HEK293 (cell line): Measurements from ENCODE around the gene CEP85.

Experiments
- BCL11B ChIP-seq: fragments of 450-650 bp; formaldehyde crosslinking; IDR thresholded peaks from 2 replicates; pipeline ENCODE4 v1.5.1; 2016; ENCODE audit warnings: low read depth, missing biosample characterization, missing genetic modification characterization
- FEZF1 ChIP-seq: fragments of 450-650 bp; formaldehyde crosslinking; IDR thresholded peaks from 2 replicates; pipeline ENCODE4 v1.5.1; 2016; ENCODE audit warnings: missing biosample characterization, missing genetic modification characterization
- IKZF3 ChIP-seq: fragments of 450-650 bp; IDR thresholded peaks from 2 replicates; pipeline ENCODE4 v1.5.0; 2018; ENCODE audit warnings: missing biosample characterization, mild to moderate bottlenecking, missing genetic modification characterization, moderate library complexity
- KLF10 ChIP-seq: fragments of 450-650 bp; IDR thresholded peaks from 2 replicates; pipeline ENCODE4 v1.5.1; 2018; ENCODE audit warnings: missing biosample characterization, mild to moderate bottlenecking, missing genetic modification characterization
- KLF7 ChIP-seq: fragments of 450-650 bp; formaldehyde crosslinking; IDR thresholded peaks from 2 replicates; pipeline ENCODE4 v1.5.1; 2016; ENCODE audit warnings: missing biosample characterization, missing genetic modification characterization, borderline replicate concordance
- MEIS1 ChIP-seq: sonication (generic); formaldehyde crosslinking; IDR thresholded peaks from 2 replicates; pipeline ENCODE4 v1.8.1; 2022; ENCODE audit warnings: missing genetic modification reagents, mild to moderate bottlenecking, borderline replicate concordance
- MZF1 ChIP-seq: fragments of 450-650 bp; formaldehyde crosslinking; IDR thresholded peaks from 2 replicates; pipeline ENCODE4 v1.5.1; 2017; ENCODE audit warnings: missing biosample characterization, missing genetic modification characterization, borderline replicate concordance
- PRDM1 ChIP-seq: fragments of 450-650 bp; formaldehyde crosslinking; IDR thresholded peaks from 2 replicates; pipeline ENCODE4; 2016; ENCODE audit warnings: missing biosample characterization, missing genetic modification characterization
- SCRT1 ChIP-seq: fragments of 450-650 bp; formaldehyde crosslinking; IDR thresholded peaks from 2 replicates; pipeline ENCODE4 v1.5.1; 2016; ENCODE audit warnings: missing biosample characterization, missing genetic modification characterization, borderline replicate concordance
- TRIM28 ChIP-seq: IDR thresholded peaks from 2 replicates; pipeline ENCODE4 v1.6.1; 2011; ENCODE audit warnings: low read length, control low read depth, borderline replicate concordance
- WT1 ChIP-seq: fragments of 450-650 bp; formaldehyde crosslinking; IDR thresholded peaks from 2 replicates; pipeline ENCODE4 v1.5.1; 2016; ENCODE audit warnings: missing biosample characterization, missing genetic modification characterization
- ZBTB1 ChIP-seq: fragments of 450-650 bp; formaldehyde crosslinking; IDR thresholded peaks from 2 replicates; pipeline ENCODE4 v1.5.1; 2016; ENCODE audit warnings: missing biosample characterization, missing genetic modification characterization
- ZFHX2 ChIP-seq: fragments of 450-650 bp; formaldehyde crosslinking; conservative IDR thresholded peaks from 2 replicates; pipeline ENCODE4 v1.5.1; 2016; ENCODE audit warnings: missing biosample characterization, missing genetic modification characterization
- ZFP37 ChIP-seq: fragments of 450-650 bp; formaldehyde crosslinking; IDR thresholded peaks from 2 replicates; pipeline ENCODE4 v1.5.1; 2016; ENCODE audit warnings: missing biosample characterization, missing genetic modification characterization
- ZNF16 ChIP-seq: fragments of 450-650 bp; formaldehyde crosslinking; IDR thresholded peaks from 2 replicates; pipeline ENCODE4 v1.5.1; 2016; ENCODE audit warnings: low read depth, missing biosample characterization, missing genetic modification characterization
- ZNF175 ChIP-seq: fragments of 450-650 bp; formaldehyde crosslinking; IDR thresholded peaks from 2 replicates; pipeline ENCODE4 v1.5.1; 2016; ENCODE audit warnings: missing biosample characterization, missing genetic modification characterization
- ZNF302 ChIP-seq: fragments of 450-650 bp; formaldehyde crosslinking; IDR thresholded peaks from 2 replicates; pipeline ENCODE4 v1.5.1; 2016; ENCODE audit warnings: missing biosample characterization, missing genetic modification characterization, low read depth
- ZNF423 ChIP-seq: fragments of 450-650 bp; formaldehyde crosslinking; IDR thresholded peaks from 2 replicates; pipeline ENCODE4 v1.5.1; 2016; ENCODE audit warnings: missing biosample characterization, missing genetic modification characterization
- ZNF530 ChIP-seq: fragments of 450-650 bp; formaldehyde crosslinking; IDR thresholded peaks from 2 replicates; pipeline ENCODE4 v1.5.1; 2016; ENCODE audit warnings: low read depth, missing biosample characterization, missing genetic modification characterization
- ZNF585B ChIP-seq: fragments of 450-650 bp; formaldehyde crosslinking; IDR thresholded peaks from 2 replicates; pipeline ENCODE4 v1.5.1; 2016; ENCODE audit warnings: missing biosample characterization, missing genetic modification characterization
- ZNF624 ChIP-seq: fragments of 450-650 bp; formaldehyde crosslinking; IDR thresholded peaks from 2 replicates; pipeline ENCODE4 v1.5.1; 2017; ENCODE audit warnings: missing biosample characterization, missing genetic modification characterization
- ZNF707 ChIP-seq: fragments of 450-650 bp; formaldehyde crosslinking; IDR thresholded peaks from 2 replicates; pipeline ENCODE4 v1.5.1; 2016; ENCODE audit warnings: missing biosample characterization, missing genetic modification characterization
- ZNF76 ChIP-seq: fragments of 450-650 bp; formaldehyde crosslinking; IDR thresholded peaks from 2 replicates; pipeline ENCODE4; 2016; ENCODE audit warnings: low read depth, missing biosample characterization, missing genetic modification characterization, borderline replicate concordance
- ZNF768 ChIP-seq: fragments of 450-650 bp; formaldehyde crosslinking; IDR thresholded peaks from 2 replicates; pipeline ENCODE4 v1.5.1; 2018; ENCODE audit warnings: missing biosample characterization, mild to moderate bottlenecking, missing genetic modification characterization
- ZNF792 ChIP-seq: fragments of 450-650 bp; formaldehyde crosslinking; IDR thresholded peaks from 2 replicates; pipeline ENCODE4 v1.5.1; 2016; ENCODE audit warnings: missing biosample characterization, missing genetic modification characterization
- ZSCAN23 ChIP-seq: fragments of 450-650 bp; formaldehyde crosslinking; IDR thresholded peaks from 2 replicates; pipeline ENCODE4 v1.5.1; 2016; ENCODE audit warnings: missing biosample characterization, missing genetic modification characterization
- ZSCAN30 ChIP-seq: fragments of 450-650 bp; IDR thresholded peaks from 2 replicates; pipeline ENCODE4 v1.5.1; 2018; ENCODE audit warnings: missing biosample characterization, mild to moderate bottlenecking, missing genetic modification characterization, moderate library complexity
- TF ChIP-seq, protein P1 (sequence below): fragments of 450-650 bp; formaldehyde crosslinking; IDR thresholded peaks from 2 replicates; pipeline ENCODE4 v1.5.1; 2016; ENCODE audit warnings: missing biosample characterization, missing genetic modification characterization, low read depth
- TF ChIP-seq, protein P2 (sequence below): fragments of 450-650 bp; formaldehyde crosslinking; IDR thresholded peaks from 2 replicates; pipeline ENCODE4 v1.5.1; 2016; ENCODE audit warnings: missing biosample characterization, missing genetic modification characterization, borderline replicate concordance
- TF ChIP-seq, protein P3 (sequence below): fragments of 450-650 bp; formaldehyde crosslinking; conservative IDR thresholded peaks from 2 replicates; pipeline ENCODE4 v1.5.1; 2016; ENCODE audit warnings: low read depth, missing biosample characterization, missing genetic modification characterization

CEP85 gene

DNA sequence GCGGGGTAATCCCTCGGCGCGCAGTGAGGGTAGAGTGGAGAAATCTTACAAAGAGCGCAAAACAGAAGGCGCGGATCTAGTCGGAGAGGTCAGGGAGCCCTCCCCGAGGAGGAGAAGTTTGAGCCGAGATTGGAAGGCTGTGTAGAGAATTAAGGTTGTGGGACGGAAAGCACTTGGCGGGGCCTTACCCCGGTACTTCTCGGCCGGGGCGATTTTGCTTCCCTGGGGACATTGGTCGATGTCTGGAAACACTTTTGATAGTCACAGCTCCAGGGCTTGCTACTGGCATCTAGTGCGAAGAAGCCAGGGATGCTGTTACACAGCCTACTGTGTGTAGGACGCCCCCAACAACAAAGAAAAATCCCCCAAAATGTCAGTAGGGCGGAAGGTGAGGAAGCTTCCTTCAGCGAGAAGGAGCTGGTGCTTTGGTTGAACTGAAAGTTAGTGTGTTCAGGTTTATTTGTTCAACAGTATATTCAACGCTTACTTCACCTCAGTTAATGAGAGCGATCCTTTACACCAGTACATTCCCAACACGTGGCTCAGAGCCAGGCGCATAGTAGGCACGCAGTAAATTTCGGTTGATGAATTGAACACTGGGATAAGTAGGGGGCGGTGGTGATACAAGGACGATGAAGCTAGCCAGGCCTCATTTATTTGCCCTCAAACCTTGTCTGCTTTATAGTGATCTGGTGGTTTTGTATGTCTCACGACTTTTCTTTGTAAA is 807 bp downstream of the CEP85 start (continued):
- TF ChIP-seq ZNF707 (tag by site-specific recombination) (no peak), ZNF792 (0 out of 2 replicates have a peak, but pooled peaks have one; percentile 24), ZNF624 (tag by site-specific recombination) (no peak), MEIS1 (CRISPR knock-in tag) (no peak), ZBTB1 (tag by site-specific recombination) (no peak), ZFHX2 (tag by site-specific recombination) (no peak), PRDM1 (tag by site-specific recombination) (no peak), ZSCAN23 (no peak), KLF10 (no peak), WT1 (tag by site-specific recombination) (no peak), ZNF16 (tag by site-specific recombination) (no peak), FEZF1 (tag by site-specific recombination) (no peak), ZNF423 (no peak), ZSCAN30 (tag by site-specific recombination) (0 out of 2 replicates have a peak, but pooled peaks have one; percentile 43), ZNF585B (tag by site-specific recombination) (no peak), TRIM28 (no peak), ZNF302 (tag by site-specific recombination) (no peak), SCRT1 (tag by site-specific recombination) (no peak), ZNF768 (tag by site-specific recombination) (no peak), MZF1 (tag by site-specific recombination) (peak; percentile 27; the same call in 1 of the 2 replicates), IKZF3 (tag by site-specific recombination) (no peak), ZNF175 (tag by site-specific recombination) (no peak), ZFP37 (tag by site-specific recombination) (peak; percentile 7; the same call in 1 of the 2 replicates), ZNF530 (tag by site-specific recombination) (no peak), KLF7 (tag by site-specific recombination) (no peak), BCL11B (tag by site-specific recombination) (no peak), ZNF76 (no peak)
- TF ChIP-seq, protein P1, sequence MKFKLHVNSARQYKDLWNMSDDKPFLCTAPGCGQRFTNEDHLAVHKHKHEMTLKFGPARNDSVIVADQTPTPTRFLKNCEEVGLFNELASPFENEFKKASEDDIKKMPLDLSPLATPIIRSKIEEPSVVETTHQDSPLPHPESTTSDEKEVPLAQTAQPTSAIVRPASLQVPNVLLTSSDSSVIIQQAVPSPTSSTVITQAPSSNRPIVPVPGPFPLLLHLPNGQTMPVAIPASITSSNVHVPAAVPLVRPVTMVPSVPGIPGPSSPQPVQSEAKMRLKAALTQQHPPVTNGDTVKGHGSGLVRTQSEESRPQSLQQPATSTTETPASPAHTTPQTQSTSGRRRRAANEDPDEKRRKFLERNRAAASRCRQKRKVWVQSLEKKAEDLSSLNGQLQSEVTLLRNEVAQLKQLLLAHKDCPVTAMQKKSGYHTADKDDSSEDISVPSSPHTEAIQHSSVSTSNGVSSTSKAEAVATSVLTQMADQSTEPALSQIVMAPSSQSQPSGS: no peak
- TF ChIP-seq, protein P2, sequence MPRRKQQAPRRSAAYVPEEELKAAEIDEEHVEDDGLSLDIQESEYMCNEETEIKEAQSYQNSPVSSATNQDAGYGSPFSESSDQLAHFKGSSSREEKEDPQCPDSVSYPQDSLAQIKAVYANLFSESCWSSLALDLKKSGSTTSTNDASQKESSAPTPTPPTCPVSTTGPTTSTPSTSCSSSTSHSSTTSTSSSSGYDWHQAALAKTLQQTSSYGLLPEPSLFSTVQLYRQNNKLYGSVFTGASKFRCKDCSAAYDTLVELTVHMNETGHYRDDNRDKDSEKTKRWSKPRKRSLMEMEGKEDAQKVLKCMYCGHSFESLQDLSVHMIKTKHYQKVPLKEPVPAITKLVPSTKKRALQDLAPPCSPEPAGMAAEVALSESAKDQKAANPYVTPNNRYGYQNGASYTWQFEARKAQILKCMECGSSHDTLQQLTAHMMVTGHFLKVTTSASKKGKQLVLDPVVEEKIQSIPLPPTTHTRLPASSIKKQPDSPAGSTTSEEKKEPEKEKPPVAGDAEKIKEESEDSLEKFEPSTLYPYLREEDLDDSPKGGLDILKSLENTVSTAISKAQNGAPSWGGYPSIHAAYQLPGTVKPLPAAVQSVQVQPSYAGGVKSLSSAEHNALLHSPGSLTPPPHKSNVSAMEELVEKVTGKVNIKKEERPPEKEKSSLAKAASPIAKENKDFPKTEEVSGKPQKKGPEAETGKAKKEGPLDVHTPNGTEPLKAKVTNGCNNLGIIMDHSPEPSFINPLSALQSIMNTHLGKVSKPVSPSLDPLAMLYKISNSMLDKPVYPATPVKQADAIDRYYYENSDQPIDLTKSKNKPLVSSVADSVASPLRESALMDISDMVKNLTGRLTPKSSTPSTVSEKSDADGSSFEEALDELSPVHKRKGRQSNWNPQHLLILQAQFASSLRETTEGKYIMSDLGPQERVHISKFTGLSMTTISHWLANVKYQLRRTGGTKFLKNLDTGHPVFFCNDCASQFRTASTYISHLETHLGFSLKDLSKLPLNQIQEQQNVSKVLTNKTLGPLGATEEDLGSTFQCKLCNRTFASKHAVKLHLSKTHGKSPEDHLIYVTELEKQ (tag by site-specific recombination): no peak
- TF ChIP-seq, protein P3, sequence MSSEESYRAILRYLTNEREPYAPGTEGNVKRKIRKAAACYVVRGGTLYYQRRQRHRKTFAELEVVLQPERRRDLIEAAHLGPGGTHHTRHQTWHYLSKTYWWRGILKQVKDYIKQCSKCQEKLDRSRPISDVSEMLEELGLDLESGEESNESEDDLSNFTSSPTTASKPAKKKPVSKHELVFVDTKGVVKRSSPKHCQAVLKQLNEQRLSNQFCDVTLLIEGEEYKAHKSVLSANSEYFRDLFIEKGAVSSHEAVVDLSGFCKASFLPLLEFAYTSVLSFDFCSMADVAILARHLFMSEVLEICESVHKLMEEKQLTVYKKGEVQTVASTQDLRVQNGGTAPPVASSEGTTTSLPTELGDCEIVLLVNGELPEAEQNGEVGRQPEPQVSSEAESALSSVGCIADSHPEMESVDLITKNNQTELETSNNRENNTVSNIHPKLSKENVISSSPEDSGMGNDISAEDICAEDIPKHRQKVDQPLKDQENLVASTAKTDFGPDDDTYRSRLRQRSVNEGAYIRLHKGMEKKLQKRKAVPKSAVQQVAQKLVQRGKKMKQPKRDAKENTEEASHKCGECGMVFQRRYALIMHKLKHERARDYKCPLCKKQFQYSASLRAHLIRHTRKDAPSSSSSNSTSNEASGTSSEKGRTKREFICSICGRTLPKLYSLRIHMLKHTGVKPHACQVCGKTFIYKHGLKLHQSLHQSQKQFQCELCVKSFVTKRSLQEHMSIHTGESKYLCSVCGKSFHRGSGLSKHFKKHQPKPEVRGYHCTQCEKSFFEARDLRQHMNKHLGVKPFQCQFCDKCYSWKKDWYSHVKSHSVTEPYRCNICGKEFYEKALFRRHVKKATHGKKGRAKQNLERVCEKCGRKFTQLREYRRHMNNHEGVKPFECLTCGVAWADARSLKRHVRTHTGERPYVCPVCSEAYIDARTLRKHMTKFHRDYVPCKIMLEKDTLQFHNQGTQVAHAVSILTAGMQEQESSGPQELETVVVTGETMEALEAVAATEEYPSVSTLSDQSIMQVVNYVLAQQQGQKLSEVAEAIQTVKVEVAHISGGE: no peak; the same call in none of the 2 replicates
